PFSK-1 (cell line): ENCODE results near the gene VPS35.

ENCODE experiments used
- POLR2AphosphoS5 ChIP-seq: IDR thresholded peaks from 2 replicates; pipeline ENCODE4 v1.6.1; 2012; ENCODE audit warnings: low read depth, mild to moderate bottlenecking, control low read depth, low read length, moderate library complexity
- TF ChIP-seq, protein P1 (sequence below), 2 experiments: IDR thresholded peaks; 2 replicates each; pipeline versions ENCODE4 v1.6.1 to v1.8.0; 2011 to 2012; ENCODE audit warnings: low read depth in 2 of 2, low read length in 2 of 2, control low read depth in 1 of 2, inconsistent platforms in 1 of 2, mild to moderate bottlenecking in 1 of 2, moderate library complexity in 1 of 2; ENCODE audit not compliant: insufficient read depth in 1 of 2

DNA sequence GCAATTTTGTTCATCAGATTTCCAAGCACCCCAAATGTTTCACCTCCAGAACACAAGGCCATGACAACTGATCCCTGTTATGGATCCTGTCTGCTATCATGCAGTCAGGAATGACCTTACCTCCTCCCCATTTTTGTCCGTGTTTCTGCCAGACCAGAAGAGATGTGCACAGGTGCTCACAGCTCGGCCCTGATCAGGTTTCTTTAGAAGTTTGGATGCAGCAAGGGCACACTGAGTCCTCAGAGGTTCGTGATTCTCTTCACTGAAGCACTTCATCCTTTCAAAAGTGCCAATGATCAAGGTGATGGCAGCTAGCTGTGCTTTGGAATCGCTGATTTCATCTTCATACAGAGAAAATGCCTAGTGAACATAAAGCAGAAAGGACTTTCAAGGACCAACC, 26.9 kb downstream of the VPS35 start:
- TF ChIP-seq POLR2AphosphoS5: no peak
- TF ChIP-seq, protein P1, sequence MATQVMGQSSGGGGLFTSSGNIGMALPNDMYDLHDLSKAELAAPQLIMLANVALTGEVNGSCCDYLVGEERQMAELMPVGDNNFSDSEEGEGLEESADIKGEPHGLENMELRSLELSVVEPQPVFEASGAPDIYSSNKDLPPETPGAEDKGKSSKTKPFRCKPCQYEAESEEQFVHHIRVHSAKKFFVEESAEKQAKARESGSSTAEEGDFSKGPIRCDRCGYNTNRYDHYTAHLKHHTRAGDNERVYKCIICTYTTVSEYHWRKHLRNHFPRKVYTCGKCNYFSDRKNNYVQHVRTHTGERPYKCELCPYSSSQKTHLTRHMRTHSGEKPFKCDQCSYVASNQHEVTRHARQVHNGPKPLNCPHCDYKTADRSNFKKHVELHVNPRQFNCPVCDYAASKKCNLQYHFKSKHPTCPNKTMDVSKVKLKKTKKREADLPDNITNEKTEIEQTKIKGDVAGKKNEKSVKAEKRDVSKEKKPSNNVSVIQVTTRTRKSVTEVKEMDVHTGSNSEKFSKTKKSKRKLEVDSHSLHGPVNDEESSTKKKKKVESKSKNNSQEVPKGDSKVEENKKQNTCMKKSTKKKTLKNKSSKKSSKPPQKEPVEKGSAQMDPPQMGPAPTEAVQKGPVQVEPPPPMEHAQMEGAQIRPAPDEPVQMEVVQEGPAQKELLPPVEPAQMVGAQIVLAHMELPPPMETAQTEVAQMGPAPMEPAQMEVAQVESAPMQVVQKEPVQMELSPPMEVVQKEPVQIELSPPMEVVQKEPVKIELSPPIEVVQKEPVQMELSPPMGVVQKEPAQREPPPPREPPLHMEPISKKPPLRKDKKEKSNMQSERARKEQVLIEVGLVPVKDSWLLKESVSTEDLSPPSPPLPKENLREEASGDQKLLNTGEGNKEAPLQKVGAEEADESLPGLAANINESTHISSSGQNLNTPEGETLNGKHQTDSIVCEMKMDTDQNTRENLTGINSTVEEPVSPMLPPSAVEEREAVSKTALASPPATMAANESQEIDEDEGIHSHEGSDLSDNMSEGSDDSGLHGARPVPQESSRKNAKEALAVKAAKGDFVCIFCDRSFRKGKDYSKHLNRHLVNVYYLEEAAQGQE (IDR thresholded peaks at IDR 0.05; ENCODE audit: insufficient read depth in 1 of 2, low read depth in 2 of 2, low read length in 2 of 2): no peak
